Stromal cell of bone marrow (primary cell): Measurements from ENCODE around the gene DYNLT2.

ENCODE experiments used
- DNase-seq: peaks from one replicate; pipeline ENCODE4 v3.0.0-alpha.2; 2012; ENCODE audit warnings: low read depth

Gene DYNLT2, protein sequence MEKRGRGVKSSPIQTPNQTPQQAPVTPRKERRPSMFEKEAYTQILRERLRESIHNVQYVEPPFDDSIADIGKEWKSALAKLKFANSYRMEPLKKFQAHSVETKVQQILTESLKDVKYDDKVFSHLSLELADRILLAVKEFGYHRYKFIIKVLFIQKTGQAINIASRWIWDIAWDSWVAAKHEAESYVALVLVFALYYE

GRCh38 chr6:169751242-169752073, at the start of gene DYNLT2, which contains the start of gene ERMARD:
Gene DYNLT2, minus strand, starts transcription at chr6:169751572. Its CDS starts 114 bp downstream, at chr6:169751458.
Gene ERMARD, plus strand, starts transcription at chr6:169751622. Its CDS starts 36 bp downstream, at chr6:169751658.
- DNase-seq: peak; percentile 87

DNA sequence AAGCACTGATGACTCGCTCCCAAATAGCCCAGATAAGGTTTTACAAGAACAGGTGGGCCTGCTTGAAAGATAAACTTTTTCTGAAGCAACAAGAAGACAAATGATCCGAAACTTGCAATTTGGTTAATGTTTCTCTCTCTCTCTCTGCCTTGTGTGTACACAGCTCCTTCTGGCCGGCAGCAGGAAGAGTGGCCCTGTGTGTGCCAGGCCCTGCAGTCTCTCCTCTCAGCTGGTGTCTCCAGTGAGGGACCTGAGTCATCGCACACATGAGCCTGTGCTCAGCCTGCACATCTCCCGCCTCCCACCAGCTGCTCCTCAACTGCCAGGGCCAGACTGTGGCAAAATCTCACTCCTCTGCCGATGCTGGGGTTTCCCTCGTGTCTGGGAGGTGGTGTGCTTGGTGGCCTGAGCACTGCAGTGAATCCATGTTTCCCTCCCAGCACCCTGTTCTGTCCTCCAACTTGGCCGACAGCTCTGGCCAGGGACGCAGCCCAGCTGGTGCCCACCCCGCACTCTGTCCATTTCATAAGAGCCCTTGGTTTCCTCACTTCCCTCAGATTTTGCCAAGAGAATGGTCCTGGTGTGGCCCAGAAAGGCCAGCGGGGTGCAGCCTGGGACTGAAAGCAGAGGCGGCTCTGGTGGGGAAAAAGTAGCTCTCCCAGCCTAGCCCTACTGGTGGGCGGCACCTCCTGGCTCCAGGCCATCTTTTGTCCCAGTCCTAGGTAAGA, 49.5 kb upstream of the DYNLT2 start:
- DNase-seq: peak; percentile 21

GRCh38 chr6:169800116-169800667, 48.8 kb upstream of the DYNLT2 start:
- DNase-seq: no peak

DNA sequence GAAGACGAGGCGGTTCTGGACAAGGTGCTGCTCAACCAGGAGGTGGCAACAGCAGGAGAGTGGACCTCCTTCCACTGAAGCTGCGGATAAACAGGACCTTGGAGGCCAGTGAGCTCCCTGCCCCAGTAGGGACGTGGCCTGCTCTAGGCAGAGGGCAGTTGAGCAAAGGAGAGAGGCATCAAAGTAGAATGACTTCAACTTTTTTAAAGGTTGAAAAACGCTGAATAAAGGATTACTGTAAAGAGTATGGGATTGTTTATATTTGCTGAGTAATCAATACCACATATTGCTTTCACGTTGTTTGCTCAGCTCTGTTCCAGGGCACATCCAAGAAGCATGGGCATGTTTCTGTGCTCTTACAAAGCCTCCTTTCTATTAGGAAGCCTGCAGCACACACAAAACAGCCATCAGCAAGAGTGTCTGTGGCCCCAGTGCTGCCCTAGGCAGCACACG, 48.1 kb upstream of the DYNLT2 start:
- no peak for DNase-seq

GRCh38 chr6:169798764-169799473, 47.5 kb upstream of the DYNLT2 start:
- DNase-seq: no peak

- DNase-seq: no peak
Measured at GRCh38 chr6:169795196-169795595, 43.8 kb upstream of the DYNLT2 start.

DNA sequence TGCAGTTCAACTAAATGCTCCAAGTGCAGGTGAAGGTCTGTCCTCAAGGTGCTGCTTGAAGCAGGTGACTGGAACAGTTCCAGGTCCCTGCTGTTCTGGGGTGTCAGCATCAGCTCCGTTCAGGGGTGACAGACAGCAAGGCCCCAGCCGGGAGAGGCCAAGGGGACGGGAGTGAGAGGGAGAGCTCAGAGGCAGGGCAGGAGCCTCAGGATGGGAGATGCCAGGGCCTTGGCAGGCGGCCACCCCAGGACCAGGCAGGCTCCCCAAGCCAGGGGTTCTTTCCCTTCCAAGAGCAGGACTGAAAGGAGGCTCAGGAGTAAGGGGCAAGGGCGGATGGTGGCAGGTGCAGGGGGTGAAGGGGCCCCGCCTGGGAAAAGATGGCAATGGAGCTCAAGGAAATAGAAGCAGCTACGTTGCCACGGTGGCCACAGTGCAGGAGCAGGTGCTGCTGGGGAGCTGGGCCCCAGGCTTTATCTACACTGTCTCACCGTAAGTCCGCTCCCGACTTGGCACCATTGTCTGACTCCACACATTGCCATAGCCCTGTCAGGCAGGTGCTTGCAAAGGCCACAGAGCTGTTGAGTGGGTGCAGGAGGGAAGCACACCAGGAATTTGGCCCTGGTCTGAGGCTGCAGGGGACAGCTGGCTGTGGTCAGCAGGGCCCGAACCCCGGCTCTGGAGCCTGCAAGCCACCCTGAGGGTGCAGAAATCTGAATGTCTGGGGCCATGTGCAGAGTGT, 43.1 kb upstream of the DYNLT2 start:
- DNase-seq: no peak

DNA sequence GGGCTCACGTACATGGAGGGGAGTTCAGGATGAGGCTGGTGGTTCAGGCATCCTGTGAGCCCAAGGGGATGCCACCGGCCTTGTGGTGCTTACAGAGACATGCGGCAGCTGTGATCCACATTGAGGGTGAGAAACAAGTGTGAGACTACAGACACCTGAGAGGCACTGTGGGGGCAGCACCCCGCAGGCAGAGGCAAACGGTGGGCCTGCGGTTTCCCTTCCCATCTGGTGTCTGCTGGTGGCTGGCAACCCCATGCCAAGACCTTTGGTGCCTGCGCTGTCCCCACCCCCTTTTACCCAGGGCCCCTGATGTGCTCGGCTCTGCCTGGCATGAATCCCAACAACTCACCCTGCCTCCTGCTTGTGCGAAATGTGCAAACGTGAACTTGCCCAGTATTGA, 42.0 kb upstream of the DYNLT2 start:
- DNase-seq: no peak

DNA sequence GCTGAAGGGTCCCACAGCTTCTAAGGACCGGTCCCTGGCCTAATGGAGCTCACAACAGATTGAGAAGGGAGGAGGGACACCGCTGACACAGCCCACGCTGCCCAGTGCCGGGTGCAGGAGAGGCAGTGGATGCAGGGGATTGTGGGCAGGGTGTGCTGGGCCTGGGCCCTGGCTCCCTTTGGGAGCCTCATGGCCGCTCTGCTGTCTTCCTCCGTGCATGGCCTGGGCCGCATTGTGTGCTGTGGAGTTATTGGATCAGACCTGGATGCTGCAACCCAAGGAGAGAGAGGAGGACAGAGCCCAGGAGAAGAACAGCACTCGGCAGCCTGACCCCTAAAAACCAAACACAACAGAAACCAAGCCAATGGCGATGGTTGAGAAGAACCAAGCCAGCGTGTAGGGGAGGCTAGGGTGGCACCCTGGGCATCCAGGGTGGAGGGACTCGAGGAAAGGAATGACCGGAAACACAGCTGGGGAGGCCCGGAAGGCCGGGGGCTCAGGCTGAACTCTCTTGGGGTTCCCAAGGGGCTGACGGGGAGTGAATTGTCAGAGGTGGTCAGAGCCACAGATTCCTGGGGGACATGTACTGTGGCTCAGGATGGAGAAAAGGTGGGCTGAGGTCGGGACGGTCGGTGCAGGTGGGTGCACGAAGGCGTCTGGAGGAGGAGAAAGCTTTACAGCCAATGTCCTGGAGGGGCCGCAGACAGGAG, 41.1 kb upstream of the DYNLT2 start:
- no peak for DNase-seq

DNA sequence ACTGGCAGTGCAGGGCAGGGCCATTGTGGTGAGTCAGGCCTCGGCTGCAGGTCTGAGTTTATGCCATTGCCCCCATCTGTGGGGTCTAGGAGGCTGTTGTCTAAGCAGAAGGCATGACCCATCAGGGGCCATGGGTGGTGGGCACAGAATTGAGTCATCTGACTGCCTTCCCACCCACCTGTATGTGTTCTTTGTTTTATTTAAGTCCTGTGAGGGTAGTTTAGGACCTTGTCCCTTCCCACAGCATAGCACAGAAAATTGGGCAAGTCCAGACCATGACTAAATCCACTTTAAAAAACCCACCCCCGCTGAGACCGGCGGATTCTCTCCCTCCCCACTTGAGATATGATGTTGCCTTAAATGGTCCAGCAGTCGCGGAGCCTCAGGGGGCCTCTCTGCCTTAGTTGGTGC, 40.4 kb upstream of the DYNLT2 start:
- DNase-seq: no peak

DNA sequence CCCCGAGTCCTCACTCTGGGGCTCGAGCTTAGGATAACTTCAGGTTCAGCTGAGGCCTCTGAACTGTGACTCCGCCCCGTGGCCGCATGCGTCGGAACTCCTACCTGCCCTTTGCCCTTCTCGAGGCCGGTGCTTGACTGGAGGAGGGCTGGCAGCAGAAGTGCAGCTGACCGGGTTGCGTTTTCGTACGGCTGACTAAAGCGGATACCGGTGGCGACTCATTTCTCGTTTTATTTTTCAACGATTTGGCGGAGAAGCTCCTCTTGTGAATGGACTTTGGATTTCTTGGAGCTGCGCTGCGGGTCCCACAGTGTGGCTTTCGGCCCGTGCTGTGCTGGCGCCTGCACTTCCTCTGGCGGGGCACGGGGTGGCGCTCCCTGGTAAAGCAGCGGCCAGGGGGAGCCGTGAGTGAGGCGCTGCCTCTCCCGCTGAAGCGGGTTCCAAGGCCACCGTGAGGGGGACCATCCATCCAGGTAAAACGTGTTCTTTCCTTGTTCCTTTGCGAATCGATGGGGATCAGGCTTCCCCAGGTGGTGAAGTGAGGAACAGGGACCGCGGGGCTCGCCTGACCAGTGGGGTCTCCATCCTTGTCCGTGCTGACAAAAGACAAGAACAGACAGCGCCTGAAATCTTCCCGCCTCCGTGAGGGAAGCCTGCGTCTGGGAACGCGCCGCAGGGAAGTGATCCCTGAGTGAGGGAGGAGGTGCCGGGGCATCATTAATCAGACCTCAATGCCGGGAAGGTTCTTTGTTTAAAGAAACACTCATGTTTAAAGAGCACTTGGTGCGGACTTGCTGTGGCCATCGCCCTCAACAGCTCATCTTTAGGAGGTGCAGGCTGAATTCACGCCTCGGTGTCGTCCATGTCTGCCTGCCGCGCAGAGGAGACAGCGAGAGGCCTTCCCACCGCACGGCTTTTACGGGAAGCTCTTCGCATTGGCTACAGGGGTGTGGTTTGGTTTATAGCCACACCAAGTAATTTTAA, 38.9 kb upstream of the DYNLT2 start:
- peak; percentile 45 for DNase-seq

- no peak for DNase-seq
Measured at GRCh38 chr6:169789146-169789943, 38.0 kb upstream of the DYNLT2 start.

- DNase-seq: no peak
Measured at GRCh38 chr6:169788809-169789145, 37.4 kb upstream of the DYNLT2 start.

DNA sequence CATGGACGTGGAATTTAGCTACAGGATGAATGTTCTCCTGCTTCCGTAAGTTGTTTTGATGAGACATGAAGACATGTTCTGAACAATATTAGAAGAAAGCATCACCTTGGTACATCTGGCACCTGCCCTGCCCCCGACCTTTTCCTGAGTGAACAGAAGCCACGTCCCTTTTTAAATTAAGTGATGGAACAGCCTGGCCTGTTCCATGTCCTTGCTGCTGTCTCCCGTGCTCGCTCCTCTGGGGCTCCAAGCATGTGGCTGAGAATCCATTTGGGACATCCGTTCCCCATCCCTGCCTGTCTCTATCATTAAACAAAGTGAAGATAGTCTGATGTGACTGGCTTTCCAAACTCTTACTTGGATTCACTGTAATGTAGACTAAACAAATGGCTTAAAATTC, 36.4 kb upstream of the DYNLT2 start:
- DNase-seq: no peak

GRCh38 chr6:169786349-169786748, 35.0 kb upstream of the DYNLT2 start:
- no peak for DNase-seq

DNA sequence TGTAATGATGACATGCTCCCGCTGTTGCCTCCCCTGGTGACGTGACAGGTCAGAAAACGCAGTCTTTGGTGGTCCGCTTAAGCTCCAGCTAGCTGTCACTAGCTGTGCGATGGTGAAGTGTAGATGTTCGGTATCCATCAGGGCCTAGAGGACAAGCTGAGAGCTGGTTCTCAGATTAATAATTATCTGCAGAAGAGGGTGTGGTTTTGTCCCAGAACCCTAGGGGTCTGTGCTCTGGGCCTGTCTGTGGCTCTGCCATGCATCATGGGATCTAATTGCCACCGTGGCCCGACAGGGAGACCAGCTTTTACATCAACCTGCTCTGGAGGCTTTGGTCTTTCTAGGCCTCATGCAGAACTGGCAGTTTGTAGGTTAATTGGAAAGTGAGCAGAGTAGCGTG, 34.2 kb upstream of the DYNLT2 start:
- no peak for DNase-seq

DNA sequence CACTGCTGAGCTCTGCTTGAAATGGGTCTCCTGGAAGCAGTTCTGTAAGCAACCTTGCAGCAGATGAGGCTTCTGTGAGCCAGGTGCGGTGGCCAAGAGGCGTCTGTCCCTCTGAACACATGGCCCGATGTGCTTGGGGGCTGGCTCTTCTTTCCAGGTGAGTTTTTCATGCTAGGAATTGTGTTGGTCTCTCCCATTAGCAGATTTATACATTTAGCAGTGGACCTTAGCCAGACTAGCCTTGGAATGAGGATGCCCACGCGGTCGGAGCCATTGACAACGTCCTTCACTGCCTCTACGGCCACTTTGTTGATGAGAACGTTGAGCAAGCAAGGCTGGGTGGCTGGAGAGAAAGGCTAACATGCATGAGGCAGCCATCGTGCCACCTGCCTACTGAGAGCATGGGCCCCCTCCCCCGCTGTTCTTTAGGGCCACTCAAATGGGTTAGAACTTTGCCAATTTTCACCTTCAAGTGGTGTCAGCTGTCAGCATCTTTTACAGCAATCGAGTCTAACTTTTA, 33.5 kb upstream of the DYNLT2 start:
- DNase-seq: no peak
